GM08714 (cell line): ENCODE measurements around the gene DHX58.

Experiments
- H3K4me3 ChIP-seq: fragments of 200-500 bp; sonication (Bioruptor generic); 2 replicates; pipeline ENCODE4 v1.5.1; 2014; ENCODE audit warnings: mild to moderate bottlenecking, low read length, inconsistent platforms
- ZNF274 ChIP-seq: IDR thresholded peaks from 2 replicates; pipeline ENCODE4 v1.6.1; 2012; ENCODE audit warnings: mild to moderate bottlenecking, low read depth, low read length

Gene DHX58

DNA sequence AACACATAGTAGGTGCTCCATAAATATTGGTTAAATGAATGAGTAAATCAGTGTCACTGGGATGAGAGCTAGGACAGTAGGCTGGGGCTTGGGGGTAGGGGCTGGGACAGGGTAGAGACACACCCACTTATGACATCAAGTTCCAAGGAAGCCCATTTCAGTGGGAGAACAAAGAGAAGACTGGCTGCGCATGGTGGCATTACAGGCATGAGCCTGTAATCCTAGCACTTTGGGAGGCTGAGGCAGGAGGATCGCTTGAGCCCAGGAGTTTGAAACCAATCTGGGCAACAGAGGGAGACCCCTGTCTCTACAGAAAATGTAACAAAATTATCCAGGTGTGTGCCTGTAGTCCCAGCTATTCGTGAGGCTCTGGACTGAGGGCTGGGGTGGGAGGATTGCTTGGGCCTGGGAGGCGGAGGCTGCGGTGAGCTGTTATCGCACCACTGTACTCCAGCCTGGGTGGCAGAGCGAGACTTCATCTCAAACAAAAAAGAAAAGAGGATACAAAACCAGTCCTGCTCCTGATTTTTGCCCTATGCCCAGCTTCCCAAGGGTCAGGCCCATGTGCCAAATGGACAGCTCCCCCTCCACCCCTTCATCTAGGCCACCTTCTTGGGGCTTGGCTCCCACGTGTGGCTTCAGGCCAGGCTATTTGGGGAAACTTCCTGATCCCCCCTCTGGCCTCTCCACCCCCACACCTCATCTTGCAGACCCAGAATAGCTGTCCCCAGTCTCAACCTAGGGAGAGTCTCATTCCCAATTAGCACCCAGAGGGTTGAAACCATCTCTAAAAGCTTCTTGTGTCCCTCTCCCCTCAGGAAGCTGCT, 21.3 kb downstream of the DHX58 start:
- no peak overlapping the region for H3K4me3 ChIP-seq
- TF ChIP-seq ZNF274: no peak

- no peak overlapping the region for H3K4me3 ChIP-seq
- TF ChIP-seq ZNF274: no peak
Observed at GRCh38 chr17:42088736-42089135, 23.8 kb downstream of the DHX58 start.

- TF ChIP-seq ZNF274: no peak
- no peak overlapping the region for H3K4me3 ChIP-seq
Observed at GRCh38 chr17:42087736-42088705, 24.5 kb downstream of the DHX58 start.

DNA sequence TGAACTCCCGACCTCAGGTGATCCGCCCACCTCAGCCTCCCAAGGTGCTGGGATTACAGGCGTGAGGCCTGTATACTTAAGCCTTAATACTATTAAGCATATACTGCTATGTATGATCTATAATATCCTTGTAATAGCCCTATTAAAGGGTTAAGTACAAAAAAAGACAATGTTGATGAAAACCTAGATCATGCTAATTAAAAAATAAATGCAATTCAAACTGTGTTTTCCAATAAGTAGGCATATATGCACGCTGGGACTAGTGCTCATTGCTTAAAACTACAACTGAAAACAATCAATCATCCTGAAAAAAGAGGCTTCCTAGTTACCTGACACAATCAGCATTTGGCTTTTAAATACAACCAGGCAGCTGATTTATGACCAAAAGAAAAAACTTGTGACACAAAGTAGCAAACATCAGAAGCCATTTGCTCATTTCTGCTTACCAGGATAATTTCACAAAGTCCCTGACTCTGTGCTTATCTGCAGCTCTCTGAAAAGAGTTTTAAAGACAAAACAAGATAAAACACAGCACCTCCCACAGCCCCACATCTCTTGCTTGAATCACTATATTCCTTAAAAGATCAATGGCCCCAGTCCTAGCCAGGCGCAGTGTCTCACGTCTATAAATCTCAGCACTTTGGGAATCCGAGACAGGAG, 25.3 kb downstream of the DHX58 start:
- H3K4me3 ChIP-seq: no peak overlapping the region
- TF ChIP-seq ZNF274: no peak

DNA sequence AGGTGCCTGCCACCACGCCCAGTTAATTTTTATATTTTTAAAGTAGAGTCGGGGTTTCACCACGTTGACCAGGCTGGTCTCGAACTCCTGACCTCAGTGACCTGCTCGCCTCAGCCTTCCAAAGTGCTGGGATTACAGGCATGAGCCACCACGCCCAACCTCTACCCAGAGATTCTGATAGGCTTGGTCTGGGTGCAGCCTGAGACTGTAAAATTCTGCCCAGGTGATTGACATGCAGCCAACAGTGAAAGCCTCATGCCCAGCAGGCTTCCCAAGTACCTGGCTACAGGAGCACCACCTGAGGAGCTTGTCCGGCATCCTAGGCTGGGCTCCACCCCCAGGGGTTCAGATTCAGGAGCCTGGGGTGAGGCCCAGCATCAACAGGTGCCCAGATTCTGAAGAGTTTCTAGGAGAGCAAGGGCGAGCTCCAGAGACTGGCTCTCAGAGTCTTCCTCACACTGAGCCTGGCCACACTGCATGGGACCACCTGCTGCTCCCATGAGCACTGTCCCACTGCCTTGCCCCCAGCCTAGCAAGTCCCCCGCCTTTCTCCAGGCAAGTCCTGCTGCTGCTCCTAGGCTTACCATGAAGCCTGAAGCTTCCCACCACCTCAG, 30.9 kb downstream of the DHX58 start:
- no peak for TF ChIP-seq ZNF274
- H3K4me3 ChIP-seq: no peak overlapping the region

DNA sequence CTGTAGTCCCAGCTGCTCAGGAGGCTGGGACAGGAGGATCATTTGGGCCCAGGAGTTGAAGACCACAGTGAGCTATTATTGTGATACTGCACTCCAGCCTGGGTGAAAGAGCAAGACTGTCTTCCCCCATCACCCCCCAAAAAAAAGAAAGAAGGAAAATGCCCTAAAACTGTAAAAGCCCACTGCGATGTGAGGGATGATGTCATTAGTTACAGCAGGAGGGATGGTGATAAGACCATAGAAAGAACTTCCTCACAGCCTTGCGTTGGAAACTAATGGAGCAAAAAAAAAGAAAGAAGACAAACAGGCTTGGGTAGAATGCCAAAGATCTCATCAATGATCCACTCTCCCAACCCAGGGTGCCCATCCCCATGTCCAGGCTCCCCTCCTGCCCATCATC, 33.0 kb downstream of the DHX58 start:
- TF ChIP-seq ZNF274: no peak
- no peak overlapping the region for H3K4me3 ChIP-seq

- H3K4me3 ChIP-seq: no peak overlapping the region
- TF ChIP-seq ZNF274: no peak
Observed at GRCh38 chr17:42078396-42079043, 34.0 kb downstream of the DHX58 start.

DNA sequence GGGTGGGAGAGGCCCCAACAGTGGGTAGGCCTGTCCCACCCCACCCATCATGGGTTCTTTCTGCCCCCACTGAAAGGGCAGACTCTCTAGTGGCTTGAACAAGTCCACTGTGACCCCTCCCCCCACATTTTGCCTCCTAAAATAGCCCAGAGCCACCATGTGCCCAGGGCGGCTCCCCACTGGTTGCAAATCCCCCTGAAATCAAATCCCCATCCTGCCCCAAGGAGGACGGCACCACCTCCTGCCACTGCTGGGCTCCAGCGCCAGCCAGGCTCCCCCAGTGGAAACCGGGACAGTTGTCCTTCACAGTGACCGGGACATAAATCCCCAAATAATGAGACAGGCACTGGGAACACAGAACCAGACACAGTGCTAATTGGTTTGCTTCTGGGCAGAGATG, 34.8 kb downstream of the DHX58 start:
- no peak for TF ChIP-seq ZNF274
- H3K4me3 ChIP-seq: no peak overlapping the region

DNA sequence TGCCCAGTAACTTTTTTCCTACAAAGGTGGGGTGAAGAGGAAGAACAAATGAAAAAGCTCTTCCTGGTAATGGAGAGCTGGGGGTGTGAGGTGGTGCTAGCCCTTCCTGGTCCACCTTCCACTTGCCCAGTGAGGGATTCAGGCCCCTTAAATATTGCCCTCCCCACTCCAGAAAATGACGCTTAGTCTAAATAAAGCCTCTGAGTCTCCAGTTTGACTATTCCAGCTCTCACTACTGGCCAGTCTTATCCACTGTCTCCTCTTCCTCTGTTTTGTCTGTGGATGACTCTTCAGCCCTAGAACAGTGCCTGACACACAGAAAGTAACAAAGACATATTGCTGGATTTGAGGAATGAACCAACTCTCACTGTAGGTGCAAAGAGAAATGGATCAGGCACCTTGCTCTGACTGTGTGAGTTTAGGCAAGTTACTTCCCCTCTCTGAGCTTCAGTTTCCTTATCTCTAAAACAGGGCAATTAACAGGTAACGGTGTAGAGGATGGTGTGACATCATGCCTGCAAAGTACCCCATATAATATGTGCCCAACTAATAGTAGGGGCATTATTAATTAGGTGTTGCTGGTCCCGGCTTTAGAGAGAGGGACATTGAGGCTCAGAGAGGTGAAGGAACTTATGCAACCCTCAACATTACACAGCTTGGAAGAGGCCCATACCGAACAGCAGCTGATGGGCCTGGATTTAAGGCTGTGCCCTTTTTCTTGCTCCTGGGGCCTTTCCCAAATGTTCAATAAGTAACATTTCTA, 35.5 kb downstream of the DHX58 start:
- TF ChIP-seq ZNF274: no peak
- H3K4me3 ChIP-seq: no peak overlapping the region

DNA sequence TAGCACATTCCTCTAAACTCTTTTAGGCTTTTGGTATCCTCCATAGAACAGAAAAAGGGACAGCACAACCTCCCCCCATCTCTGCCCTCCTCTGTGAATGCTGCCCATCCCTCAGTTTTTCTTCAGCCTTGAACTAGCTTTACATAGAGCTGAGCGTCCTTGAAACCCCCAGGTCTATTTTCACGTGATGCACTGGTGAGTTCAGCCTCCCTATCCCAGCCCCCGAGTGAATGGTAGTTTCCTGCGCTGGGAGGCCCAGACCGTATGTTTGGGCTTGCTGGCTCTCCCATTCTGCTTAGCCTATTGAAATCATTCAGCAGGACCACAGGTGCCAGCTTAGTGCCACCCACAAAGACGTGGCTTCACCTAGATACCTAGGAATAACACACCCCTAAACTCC, 36.7 kb downstream of the DHX58 start:
- H3K4me3 ChIP-seq: no peak overlapping the region
- no peak for TF ChIP-seq ZNF274

- TF ChIP-seq ZNF274: no peak
- H3K4me3 ChIP-seq: no peak overlapping the region
Observed at GRCh38 chr17:42072323-42073187, 40.0 kb downstream of the DHX58 start.

DNA sequence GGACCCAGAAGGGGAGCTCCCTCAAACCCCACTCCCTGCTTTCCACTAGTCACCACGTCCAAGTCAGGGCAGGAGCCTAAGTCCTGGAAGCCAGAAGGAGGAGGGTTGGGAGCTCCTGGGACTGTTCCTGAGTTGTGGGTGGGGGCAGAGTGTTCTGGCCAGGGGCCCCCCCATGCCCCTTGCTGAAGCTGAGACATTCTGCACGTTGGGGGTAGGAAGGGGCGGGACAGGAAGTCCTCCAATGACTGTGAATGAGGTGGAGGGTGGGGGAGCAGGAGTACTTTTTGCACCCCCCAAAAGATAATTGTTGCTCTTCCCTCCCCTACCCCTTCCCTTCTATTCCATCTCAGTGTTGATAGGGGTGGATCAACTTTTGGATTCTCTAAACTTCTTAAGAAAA, 40.7 kb downstream of the DHX58 start:
- no peak overlapping the region for H3K4me3 ChIP-seq
- no peak for TF ChIP-seq ZNF274
